ENCODE results near the gene MRPS12.
"Not testable (repeated sequence)": the region's sequence is repeated elsewhere in the genome, so short reads cannot be mapped to it uniquely, and the experiment has no call there.

The MRPS12 gene

GRCh38 chr19:38941979-38942378 is 11.2 kb downstream of the MRPS12 start:
- DNase-seq = no peak

- no peak for DNase-seq
These were observed 11.9 kb downstream of the MRPS12 start for GRCh38 chr19:38942471-38943181.

DNA sequence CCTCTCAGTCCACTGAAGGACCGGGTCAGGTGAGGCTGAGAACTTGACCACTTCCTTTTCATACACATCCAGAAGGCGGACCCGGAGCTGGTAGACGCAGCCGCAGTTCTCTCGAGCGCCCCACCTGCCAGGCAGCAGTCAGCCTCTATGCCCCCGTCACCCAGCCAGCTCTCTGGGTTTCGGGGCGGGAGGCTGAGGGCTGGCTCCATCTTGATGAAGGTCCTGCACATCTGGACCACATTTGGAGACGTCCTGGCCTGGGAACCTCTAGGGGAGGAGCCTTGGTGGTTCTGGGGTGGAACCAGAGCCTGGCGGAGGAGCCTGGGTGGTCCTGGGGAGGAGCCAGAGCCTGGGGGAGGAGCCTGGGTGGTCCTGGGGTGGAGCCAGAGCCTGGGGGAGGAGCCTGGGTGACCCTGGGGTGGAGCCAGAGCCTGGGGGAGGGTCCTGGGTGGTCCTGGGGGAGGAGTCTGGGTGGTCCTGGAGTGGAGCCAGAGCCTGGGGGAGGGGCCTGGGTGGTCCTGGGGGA is 14.3 kb downstream of the MRPS12 start:
- peak; percentile 7 for DNase-seq

- no peak for DNase-seq
These were observed 15.0 kb downstream of the MRPS12 start for GRCh38 chr19:38945562-38946228.

GRCh38 chr19:38946229-38947010 is 15.7 kb downstream of the MRPS12 start:
- no peak for DNase-seq

DNA sequence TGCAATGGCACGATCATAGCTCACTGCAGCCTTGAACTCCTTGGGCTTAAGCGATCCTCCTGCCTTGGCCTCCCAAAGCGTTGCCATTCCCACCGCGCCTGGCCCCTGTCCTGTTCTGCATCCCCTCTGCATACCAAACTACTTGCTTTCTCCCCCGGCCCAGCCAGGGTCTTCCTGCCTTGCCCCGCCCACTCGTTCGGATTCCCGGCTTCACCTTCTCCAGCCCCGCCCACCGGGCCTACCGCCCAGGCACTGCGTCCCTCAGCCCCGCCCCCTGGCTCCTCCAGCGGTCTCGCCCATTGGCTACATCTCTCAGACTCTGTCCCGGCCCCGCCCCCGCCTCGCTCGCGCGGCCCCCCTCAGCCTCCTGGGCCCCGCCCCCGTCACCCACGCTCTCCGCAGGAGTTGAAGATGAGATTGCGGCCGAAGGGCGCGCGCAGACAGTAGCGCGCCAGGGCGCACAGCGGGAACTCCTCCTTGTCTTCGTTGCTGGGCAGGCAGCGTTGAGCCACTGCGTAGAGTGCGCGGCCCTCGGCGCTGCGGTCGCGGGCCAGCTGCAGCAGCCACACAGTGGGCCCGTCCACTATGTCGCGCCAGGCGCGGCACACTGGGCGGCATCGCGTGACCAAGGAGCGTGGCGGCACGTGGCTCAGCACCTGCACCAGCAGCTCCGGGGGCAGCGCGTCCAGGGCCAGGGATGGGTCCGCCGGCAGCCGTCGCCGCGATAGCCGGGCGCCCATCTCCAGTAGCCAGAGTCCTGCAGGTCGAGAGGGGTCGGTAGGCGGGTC is 19.0 kb downstream of the MRPS12 start:
- DNase-seq = peak; percentile 32

- DNase-seq = no peak
These were observed 20.4 kb downstream of the MRPS12 start for GRCh38 chr19:38951187-38951586.

DNA sequence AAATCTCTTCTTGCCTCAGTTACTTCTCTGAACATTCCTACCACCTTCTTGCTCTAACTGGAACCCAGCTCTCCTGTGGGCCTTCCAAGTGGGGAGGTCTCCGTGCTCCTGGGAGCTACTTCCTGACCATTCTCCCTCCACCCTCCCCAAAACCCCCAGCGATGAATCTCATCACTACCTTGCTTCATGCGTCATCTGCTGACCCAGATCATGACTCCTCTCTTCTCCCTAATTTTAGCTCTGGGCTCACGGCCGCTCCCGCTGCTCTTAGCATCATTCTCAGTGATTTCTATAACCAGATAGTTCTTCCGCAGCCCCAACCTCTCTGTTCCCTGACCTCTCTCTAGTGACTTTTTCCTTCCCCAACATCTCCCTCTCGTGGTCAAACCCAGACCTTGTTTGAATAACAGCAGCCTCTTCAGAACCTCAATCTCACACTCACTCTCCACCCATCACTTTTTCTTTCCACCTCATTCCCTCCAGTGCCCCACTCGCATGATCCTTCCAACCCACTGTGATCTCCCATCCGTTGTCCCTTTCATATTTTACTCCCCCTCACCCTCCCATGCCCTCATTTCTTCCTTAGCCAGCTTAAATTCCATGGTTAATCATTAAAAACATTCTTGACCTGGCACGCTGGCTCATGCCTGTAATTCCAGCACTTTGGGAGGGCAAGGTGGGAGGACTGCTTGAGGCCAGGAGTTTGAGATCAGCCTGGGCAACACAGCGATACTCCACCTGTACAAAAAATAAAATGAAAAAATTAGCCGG is 21.8 kb downstream of the MRPS12 start:
- peak; percentile 24 for DNase-seq

DNA sequence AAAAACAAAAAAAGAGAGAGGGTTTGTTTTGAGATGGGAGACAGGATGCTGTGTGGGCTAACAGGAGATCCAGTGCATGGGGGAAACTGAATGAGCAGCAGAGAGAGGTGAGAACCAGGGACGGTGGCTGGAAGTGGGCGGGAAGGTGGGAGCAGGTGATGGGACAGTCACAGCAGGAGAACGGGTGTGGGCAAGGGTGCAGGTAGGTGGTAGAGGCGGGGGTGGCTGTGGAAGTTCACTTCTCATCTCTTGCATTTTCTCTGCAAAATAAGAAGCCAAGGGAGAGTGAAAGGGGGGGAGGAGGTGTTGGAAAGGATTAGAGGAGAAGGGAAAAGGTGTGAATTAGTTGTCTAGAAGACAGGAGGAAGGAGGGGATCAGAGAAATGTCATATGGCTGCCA is 22.9 kb downstream of the MRPS12 start:
- no peak for DNase-seq

DNA sequence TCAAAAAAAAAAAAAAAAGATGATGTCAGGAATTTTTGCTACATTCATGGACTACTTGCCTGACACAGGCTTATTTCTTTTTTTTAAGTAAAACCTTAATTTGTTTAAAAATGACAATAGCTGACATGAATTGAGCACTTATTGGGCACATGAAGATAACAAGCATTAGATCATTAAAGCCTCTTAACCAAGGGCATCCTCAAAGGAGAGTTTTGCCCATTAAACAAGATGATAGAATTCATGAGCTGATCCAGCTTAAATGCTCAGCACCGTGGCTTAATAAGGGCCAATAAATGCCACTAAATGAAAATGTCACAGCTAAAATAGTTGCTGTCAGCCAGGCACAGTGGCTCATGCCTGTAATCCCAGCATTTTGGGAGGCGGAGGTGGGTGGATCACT is 25.5 kb downstream of the MRPS12 start:
- no peak for DNase-seq

- no peak for DNase-seq
These were observed 27.6 kb downstream of the MRPS12 start for GRCh38 chr19:38958301-38958700.

DNA sequence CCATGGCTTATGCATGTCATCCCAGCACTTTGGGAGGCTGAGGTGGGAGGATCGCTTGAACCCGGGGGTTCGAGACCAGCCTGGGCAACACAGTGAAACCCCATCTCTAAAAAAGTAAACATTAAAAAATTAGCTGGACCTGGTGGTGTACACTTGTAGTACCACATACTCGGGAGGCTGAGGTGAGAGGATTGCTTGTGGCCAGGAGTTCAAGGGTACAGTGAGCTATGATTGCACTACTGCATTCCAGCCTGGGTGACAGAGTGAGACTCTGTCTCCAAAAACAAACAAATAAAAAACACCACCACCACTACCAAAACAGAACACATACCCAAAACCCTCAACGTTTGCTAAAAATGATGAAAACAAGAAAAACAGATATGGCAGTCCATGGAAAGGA is 28.9 kb downstream of the MRPS12 start:
- no peak for DNase-seq

DNA sequence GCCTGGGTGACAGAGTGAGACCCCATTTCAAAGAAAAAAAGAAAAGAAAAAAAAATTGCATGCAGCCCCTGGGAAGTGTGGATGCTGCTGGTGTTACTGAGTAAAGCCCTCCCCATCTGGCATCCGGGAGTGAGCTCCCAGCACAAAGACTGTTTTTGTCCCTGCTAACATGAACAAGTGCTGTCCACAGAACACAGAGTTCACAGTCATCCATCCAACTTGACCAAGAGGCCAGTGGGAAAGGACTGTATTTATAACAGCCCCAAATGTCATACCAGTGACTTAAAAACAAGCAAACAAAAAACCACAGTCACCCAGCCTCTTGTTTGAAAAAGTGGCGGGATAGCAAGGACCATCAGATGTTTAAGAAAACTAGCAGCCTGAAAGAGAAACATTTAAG is 34.0 kb downstream of the MRPS12 start:
- no peak for DNase-seq

DNA sequence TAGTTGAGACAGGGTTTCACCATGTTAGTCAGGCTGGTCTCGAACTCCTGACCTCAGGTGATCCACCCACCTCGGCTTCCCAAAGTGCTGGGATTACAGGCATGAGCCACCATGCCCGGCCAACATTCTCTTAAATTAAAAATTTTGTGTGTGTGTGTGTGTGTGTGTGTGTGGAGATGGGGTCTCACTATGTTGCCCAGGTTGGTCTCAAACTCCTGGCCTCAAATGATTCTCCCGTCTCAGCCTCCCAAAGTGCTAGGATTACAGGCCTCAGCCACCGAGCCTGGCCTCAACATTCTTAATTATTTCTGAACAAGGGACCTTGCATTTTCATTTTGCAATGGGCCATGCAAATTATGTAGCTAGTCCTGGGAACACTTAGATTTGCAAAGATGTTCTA is 35.4 kb downstream of the MRPS12 start:
- not testable (repeated sequence) for DNase-seq

- no peak for DNase-seq
These were observed 40.2 kb downstream of the MRPS12 start for GRCh38 chr19:38970664-38971532.

GRCh38 chr19:38971672-38972071 is 40.9 kb downstream of the MRPS12 start:
- DNase-seq = no peak

GRCh38 chr19:38974624-38975213 is 44.0 kb downstream of the MRPS12 start:
- no peak for DNase-seq

DNA sequence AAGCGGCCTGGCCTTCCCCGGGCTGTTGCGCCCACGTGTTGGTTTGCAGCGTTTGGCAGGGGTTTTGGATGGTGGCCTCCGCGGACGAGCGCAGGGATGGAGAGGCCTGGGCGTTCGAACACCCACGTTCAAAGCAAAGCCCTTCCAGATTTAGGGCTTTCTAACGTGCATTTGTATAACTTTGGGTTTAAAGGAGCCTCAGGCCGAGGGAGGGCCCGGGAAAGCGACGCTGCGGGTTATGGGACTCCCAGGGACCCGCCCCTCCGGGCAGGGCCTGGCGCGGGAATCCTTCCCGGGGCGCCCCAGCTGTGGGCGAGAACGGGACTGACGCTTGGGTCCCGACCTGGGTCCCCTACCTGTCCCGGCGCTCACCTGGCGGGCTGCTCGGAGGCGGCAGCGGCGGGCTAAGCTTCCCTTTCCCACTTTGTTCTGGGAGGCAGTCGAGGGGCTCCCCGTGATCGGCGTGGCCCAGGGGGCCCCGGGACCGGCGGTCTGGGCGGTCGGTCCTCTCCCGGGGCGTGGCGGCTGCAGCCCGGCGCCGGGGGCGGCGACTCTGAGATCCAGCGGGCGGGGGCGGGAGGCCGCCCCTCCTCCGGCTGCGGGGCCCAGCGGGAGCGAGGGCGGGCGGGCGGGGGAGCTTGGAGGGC is 44.6 kb downstream of the MRPS12 start, which contains the start of gene FBXO17:
FBXO17 (minus strand) TSS at position 529 of the 647 bp plus-strand sequence. CDS start 25,423 bp downstream, outside the sequence.
- no peak for DNase-seq

- no peak for DNase-seq
These were observed 45.1 kb downstream of the MRPS12 start for GRCh38 chr19:38975861-38976271.
